ENCODE measurements around the gene RHCG. TPM values are rescaled to one million over a fixed set of nuclear protein-coding genes. Genes with fewer than 3 reads are reported as not detected.

Gene RHCG
- total and polyA plus RNA-seq, 2 of the 13 experiments (the other 11 are each of a cell fraction or from before 2014, with no cell fraction given): not detected

- peak; percentile 48; the same call in 1 of the 2 replicates for TF ChIP-seq TEF (CRISPR knock-in tag; IDR thresholded peaks at IDR 0.05)
- no peak for TF ChIP-seq ZBTB44 (CRISPR knock-in tag; IDR thresholded peaks at IDR 0.05)
- no peak for TF ChIP-seq SOX13 (IDR thresholded peaks at IDR 0.05)
- peak in 1 of 2 experiments; percentile 79; a peak in 2 of 4 replicates for TF ChIP-seq SOX13 (CRISPR knock-in tag; conservative IDR thresholded peaks at IDR 0.05 in 1 of 2, IDR thresholded peaks at IDR 0.05 in 1 of 2)
- no peak for TF ChIP-seq HOXA9 (CRISPR knock-in tag; IDR thresholded peaks at IDR 0.05; ENCODE audit: borderline replicate concordance)
- TF ChIP-seq TFE3 (CRISPR knock-in tag; IDR thresholded peaks at IDR 0.05): 0 out of 2 replicates have a peak, but pooled peaks have one; percentile 44
- peak; percentile 80 for TF ChIP-seq MAX (IDR thresholded peaks at IDR 0.05)
- TF ChIP-seq PATZ1 (CRISPR knock-in tag; IDR thresholded peaks at IDR 0.05): peak; percentile 18; the same call in 1 of the 2 replicates
- no peak for TF ChIP-seq TCF12 (IDR thresholded peaks at IDR 0.05)
- 0 out of 2 replicates have a peak, but pooled peaks have one; percentile 24 for TF ChIP-seq TCF12 (CRISPR knock-in tag; IDR thresholded peaks at IDR 0.05)
- TF ChIP-seq ZSCAN30 (CRISPR knock-in tag; IDR thresholded peaks at IDR 0.05): no peak
- peak; percentile 67; the same call in 1 of the 2 replicates for TF ChIP-seq ZNF670 (CRISPR knock-in tag; IDR thresholded peaks at IDR 0.05; ENCODE audit: borderline replicate concordance)
- TF ChIP-seq ZNF263 (CRISPR knock-in tag; IDR thresholded peaks at IDR 0.05): peak; percentile 51; the same call in 1 of the 2 replicates
- no peak for TF ChIP-seq ZNF883 (CRISPR knock-in tag; IDR thresholded peaks at IDR 0.05; ENCODE audit: not compliant biosample characterization)
- TF ChIP-seq THAP11 (CRISPR knock-in tag; IDR thresholded peaks at IDR 0.05): peak; percentile 64
- TF ChIP-seq, protein P1, sequence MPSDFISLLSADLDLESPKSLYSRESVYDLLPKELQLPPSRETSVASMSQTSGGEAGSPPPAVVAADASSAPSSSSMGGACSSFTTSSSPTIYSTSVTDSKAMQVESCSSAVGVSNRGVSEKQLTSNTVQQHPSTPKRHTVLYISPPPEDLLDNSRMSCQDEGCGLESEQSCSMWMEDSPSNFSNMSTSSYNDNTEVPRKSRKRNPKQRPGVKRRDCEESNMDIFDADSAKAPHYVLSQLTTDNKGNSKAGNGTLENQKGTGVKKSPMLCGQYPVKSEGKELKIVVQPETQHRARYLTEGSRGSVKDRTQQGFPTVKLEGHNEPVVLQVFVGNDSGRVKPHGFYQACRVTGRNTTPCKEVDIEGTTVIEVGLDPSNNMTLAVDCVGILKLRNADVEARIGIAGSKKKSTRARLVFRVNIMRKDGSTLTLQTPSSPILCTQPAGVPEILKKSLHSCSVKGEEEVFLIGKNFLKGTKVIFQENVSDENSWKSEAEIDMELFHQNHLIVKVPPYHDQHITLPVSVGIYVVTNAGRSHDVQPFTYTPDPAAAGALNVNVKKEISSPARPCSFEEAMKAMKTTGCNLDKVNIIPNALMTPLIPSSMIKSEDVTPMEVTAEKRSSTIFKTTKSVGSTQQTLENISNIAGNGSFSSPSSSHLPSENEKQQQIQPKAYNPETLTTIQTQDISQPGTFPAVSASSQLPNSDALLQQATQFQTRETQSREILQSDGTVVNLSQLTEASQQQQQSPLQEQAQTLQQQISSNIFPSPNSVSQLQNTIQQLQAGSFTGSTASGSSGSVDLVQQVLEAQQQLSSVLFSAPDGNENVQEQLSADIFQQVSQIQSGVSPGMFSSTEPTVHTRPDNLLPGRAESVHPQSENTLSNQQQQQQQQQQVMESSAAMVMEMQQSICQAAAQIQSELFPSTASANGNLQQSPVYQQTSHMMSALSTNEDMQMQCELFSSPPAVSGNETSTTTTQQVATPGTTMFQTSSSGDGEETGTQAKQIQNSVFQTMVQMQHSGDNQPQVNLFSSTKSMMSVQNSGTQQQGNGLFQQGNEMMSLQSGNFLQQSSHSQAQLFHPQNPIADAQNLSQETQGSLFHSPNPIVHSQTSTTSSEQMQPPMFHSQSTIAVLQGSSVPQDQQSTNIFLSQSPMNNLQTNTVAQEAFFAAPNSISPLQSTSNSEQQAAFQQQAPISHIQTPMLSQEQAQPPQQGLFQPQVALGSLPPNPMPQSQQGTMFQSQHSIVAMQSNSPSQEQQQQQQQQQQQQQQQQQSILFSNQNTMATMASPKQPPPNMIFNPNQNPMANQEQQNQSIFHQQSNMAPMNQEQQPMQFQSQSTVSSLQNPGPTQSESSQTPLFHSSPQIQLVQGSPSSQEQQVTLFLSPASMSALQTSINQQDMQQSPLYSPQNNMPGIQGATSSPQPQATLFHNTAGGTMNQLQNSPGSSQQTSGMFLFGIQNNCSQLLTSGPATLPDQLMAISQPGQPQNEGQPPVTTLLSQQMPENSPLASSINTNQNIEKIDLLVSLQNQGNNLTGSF (CRISPR knock-in tag; IDR thresholded peaks at IDR 0.05): no peak
- peak; percentile 89; the same call in 1 of the 2 replicates for TF ChIP-seq NR1H2 (CRISPR knock-in tag; IDR thresholded peaks at IDR 0.05; ENCODE audit: borderline replicate concordance, low read depth)
- TF ChIP-seq RELA (CRISPR knock-in tag; IDR thresholded peaks at IDR 0.05): no peak
- no peak for TF ChIP-seq RFX5 (IDR thresholded peaks at IDR 0.05; ENCODE audit: low read depth, low read length)
Measured at GRCh38 chr15:89455535-89455934, 40.8 kb downstream of the RHCG start (continued).
